ENCODE data around the gene PSPH.

GRCh38 chr7:56053993-56054392 is 2.7 kb upstream of the PSPH start:
- TF ChIP-seq CTBP1 (IDR thresholded peaks at IDR 0.05; ENCODE audit: borderline replicate concordance) (no peak), L3MBTL2 (conservative IDR thresholded peaks at IDR 0.05) (no peak)
